Endothelial cell of umbilical vein (primary cell): ENCODE measurements around the gene APBA2. TPM values are rescaled to one million over a fixed set of nuclear protein-coding genes. Genes with fewer than 3 reads are reported as not detected.

Experiments
- BruUV-seq: library from RNA; stranded (reverse); fragments of 400-500 nt; replicated peaks from 2 replicates; lab custom pipeline; 2021; lab: Mats Ljungman, UMichigan
- CTCF ChIA-PET: fragments of 300-600, 350-600 bp; sonication (Branson Sonifier 250); formaldehyde crosslinking; loops from one replicate; lab custom pipeline; 2021; ENCODE audit warnings: antibody characterized with exemption, inconsistent platforms; lab: Charles Lee
- POLR2A ChIA-PET: fragments of 300-600, 350-600 bp; sonication (Branson Sonifier 250); formaldehyde crosslinking; loops from one replicate; lab custom pipeline; 2021; ENCODE audit warnings: antibody characterized with exemption, inconsistent platforms; lab: Charles Lee
- DNase-seq: peaks from one replicate; pipeline ENCODE4 v3.0.0-alpha.2; 2011; ENCODE audit warnings: low read depth, low spot score
- FAIRE-seq: peaks from 2 replicates; lab custom pipeline; 2011; peaks lifted over from hg19 to GRCh38; lab: Jason Lieb, UNC
- H2AFZ ChIP-seq: 2 replicates; pipeline ENCODE4 v1.6.0; 2012; ENCODE audit warnings: low read depth, low read length, control low read depth, inconsistent platforms
- H3K27ac ChIP-seq: 2 replicates; pipeline ENCODE4 v1.5.1; 2011; ENCODE audit warnings: low read depth, mild to moderate bottlenecking, control low read depth, low read length, moderate library complexity; ENCODE audit not compliant: insufficient read depth
- H3K27me3 ChIP-seq, 2 experiments: 2 replicates each; pipeline versions ENCODE4 v1.6.0 to v1.6.1; 2011; ENCODE audit warnings: low read length in 2 of 2, mixed read lengths in 1 of 2; ENCODE audit not compliant: control insufficient read depth in 2 of 2, insufficient read depth in 2 of 2
- H3K36me3 ChIP-seq, 2 experiments: 2 replicates in 1 of 2; 3 replicates in 1 of 2; pipeline ENCODE4 v1.5.1; 2011; ENCODE audit warnings: low read length in 2 of 2, mild to moderate bottlenecking in 1 of 2, moderate library complexity in 1 of 2; ENCODE audit not compliant: control insufficient read depth in 2 of 2, insufficient read depth in 2 of 2; ENCODE audit errors: extremely low read depth in 1 of 2
- H3K4me1 ChIP-seq: 3 replicates; pipeline ENCODE4 v1.5.1; 2011; ENCODE audit warnings: mild to moderate bottlenecking, low read length; ENCODE audit not compliant: control insufficient read depth, insufficient read depth; ENCODE audit errors: extremely low read depth
- H3K4me2 ChIP-seq: 2 replicates; pipeline ENCODE4 v1.6.1; 2011; ENCODE audit warnings: low read length, control low read depth, mixed read lengths; ENCODE audit not compliant: insufficient read depth
- H3K4me3 ChIP-seq, 3 experiments: fragments of 200-600 bp in 1 of 3; sonication (generic), shearing (Covaris generic) in 1 of 3; replicated peaks in 1 of 3; 2 replicates each; pipeline ENCODE4 v1.5.1; 2011 to 2016; ENCODE audit warnings: control low read depth in 3 of 3, low read length in 3 of 3, mild to moderate bottlenecking in 2 of 3, inconsistent platforms in 1 of 3, low read depth in 1 of 3, moderate library complexity in 1 of 3; ENCODE audit not compliant: insufficient read depth in 1 of 3
- H3K79me2 ChIP-seq: 2 replicates; pipeline ENCODE4 v1.6.0; 2012; ENCODE audit warnings: low read length, inconsistent platforms; ENCODE audit not compliant: control insufficient read depth, insufficient read depth
- H3K9ac ChIP-seq: replicated peaks from 2 replicates; pipeline ENCODE3; 2011; ENCODE audit warnings: low read length, control low read depth; ENCODE audit not compliant: insufficient read depth; ENCODE audit errors: extremely low read depth
- H3K9me1 ChIP-seq: replicated peaks from 3 replicates; pipeline ENCODE4 v1.6.0; 2011; ENCODE audit warnings: mild to moderate bottlenecking, low read length; ENCODE audit not compliant: control insufficient read depth, insufficient read depth; ENCODE audit errors: extremely low read depth
- H3K9me3 ChIP-seq: replicated peaks from 2 replicates; pipeline ENCODE4 v1.5.1; 2012; ENCODE audit warnings: low read length, inconsistent platforms; ENCODE audit not compliant: control insufficient read depth, insufficient read depth
- H4K20me1 ChIP-seq: replicated peaks from 2 replicates; pipeline ENCODE3; 2011; ENCODE audit warnings: mild to moderate bottlenecking, low read length; ENCODE audit not compliant: control insufficient read depth, insufficient read depth; ENCODE audit errors: extremely low read depth
- EZH2 ChIP-seq: IDR thresholded peaks from 2 replicates; pipeline ENCODE4 v1.6.1; 2012; ENCODE audit warnings: borderline replicate concordance, low read depth, mild to moderate bottlenecking, moderate library complexity, low read length, inconsistent platforms; ENCODE audit not compliant: severe bottlenecking
- FOS ChIP-seq: IDR thresholded peaks from 2 replicates; pipeline ENCODE4 v1.6.1; 2011; ENCODE audit warnings: mild to moderate bottlenecking, low read length, moderate library complexity, borderline replicate concordance; ENCODE audit not compliant: insufficient read depth
- GATA2 ChIP-seq: IDR thresholded peaks from 2 replicates; pipeline ENCODE4 v1.7.0; 2011; ENCODE audit warnings: low read depth, mild to moderate bottlenecking, moderate library complexity, mixed read lengths, low read length; ENCODE audit not compliant: insufficient read length, insufficient read depth
- JUN ChIP-seq: IDR thresholded peaks from 2 replicates; pipeline ENCODE4 v1.6.1; 2011; ENCODE audit warnings: borderline replicate concordance, low read depth; ENCODE audit not compliant: insufficient read length, insufficient read depth
- MYC ChIP-seq: IDR thresholded peaks from one replicate; pipeline ENCODE4 v1.6.1; 2011; ENCODE audit warnings: mild to moderate bottlenecking, low read depth, low read length
- POLR2A ChIP-seq: IDR thresholded peaks from 2 replicates; pipeline ENCODE4 v1.6.1; 2012; ENCODE audit warnings: low read depth, mild to moderate bottlenecking, control low read depth, low read length
- POLR2AphosphoS5 ChIP-seq: IDR thresholded peaks from 2 replicates; pipeline ENCODE4 v1.6.1; 2012; ENCODE audit warnings: low read depth, mild to moderate bottlenecking, control low read depth, low read length, moderate library complexity; ENCODE audit not compliant: insufficient read depth
- dilution Hi-C: fragments of 300-500 bp; cut with MboI; formaldehyde crosslinking; loops from one replicate; pipeline ENCODE4 v1.15.0; 2019; ENCODE audit warnings: low sequenced_read_pairs; ENCODE audit not compliant: extremely low pct_ligation_motif_present
- intact Hi-C: fragments of 100-400 bp; cut with micrococcal nuclease; formaldehyde crosslinking; loops from one replicate; pipeline ENCODE4 v1.10.0; 2022
- polyA plus RNA-seq, 4 experiments: library from polyadenylated mRNA; depleted of rRNA in 3 of 4; stranded (reverse) in 3 of 4; unstranded in 1 of 4; fragments of >200 nt; gene quantifications; 2 replicates each; pipeline versions ENCODE4 v1.2.1 to v1.2.3, GENCODE V29; 2011 to 2012; ENCODE audit warnings: missing spikeins in 1 of 4
- total RNA-seq: library from RNA; stranded (reverse); gene quantifications from 2 replicates; pipeline ENCODE4 v1.2.3, GENCODE V29; 2021
- TF ChIP-seq, protein P1 (sequence below): IDR thresholded peaks from 2 replicates; pipeline ENCODE4 v1.6.1; 2011; ENCODE audit not compliant: insufficient read depth, insufficient read length
- TF ChIP-seq, protein P2 (sequence below), 2 donors: IDR thresholded peaks; 1 replicate in 1 of 2; 2 replicates in 1 of 2; pipeline ENCODE4 v1.5.1; 2011; ENCODE audit warnings: low read length in 2 of 2, mild to moderate bottlenecking in 2 of 2, moderate library complexity in 2 of 2, control low read depth in 1 of 2, inconsistent platforms in 1 of 2, low read depth in 1 of 2; ENCODE audit not compliant: insufficient read depth in 1 of 2; ENCODE audit errors: extremely low read depth in 1 of 2

The APBA2 gene
- total and polyA plus RNA-seq, 2 donors (not counting 3 experiments of a cell fraction or from before 2014, with no cell fraction given) = 5.7 to 11.1 TPM

DNA sequence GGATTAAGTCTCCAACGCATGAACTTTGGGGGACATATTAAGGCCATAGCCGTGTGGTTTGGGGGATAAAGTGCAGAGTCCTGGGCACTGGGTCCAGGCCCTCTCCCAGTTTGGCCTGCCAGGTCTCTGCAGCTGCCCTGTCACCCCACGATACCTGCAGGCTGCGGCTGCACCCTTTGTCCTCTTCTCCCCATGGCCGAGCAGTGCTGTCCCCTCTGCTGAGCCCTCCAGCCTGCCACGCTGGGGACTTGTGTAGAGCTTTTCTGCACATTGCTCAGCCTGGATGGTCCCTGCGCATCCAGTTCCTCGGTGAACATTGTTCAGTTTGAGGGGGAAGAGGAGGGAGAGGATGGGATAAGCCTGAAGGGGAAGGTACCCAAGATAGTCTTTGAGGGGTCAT lies 167.2 kb downstream of the APBA2 start:
- H3K9me3 ChIP-seq = no peaks in the 10 kb centered on the region
- H2AFZ ChIP-seq = no peak overlapping the region
- no peak overlapping the region for H3K4me3 ChIP-seq
- no peaks in the 10 kb centered on the region for H3K27me3 ChIP-seq
- TF ChIP-seq, protein P1, sequence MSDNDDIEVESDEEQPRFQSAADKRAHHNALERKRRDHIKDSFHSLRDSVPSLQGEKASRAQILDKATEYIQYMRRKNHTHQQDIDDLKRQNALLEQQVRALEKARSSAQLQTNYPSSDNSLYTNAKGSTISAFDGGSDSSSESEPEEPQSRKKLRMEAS = no peak
- TF ChIP-seq FOS = no peak
- TF ChIP-seq GATA2 = no peak
- TF ChIP-seq EZH2 = no peak
- no peak for TF ChIP-seq POLR2AphosphoS5
- TF ChIP-seq POLR2A = no peak
- no peak for TF ChIP-seq MYC
- TF ChIP-seq, protein P2, sequence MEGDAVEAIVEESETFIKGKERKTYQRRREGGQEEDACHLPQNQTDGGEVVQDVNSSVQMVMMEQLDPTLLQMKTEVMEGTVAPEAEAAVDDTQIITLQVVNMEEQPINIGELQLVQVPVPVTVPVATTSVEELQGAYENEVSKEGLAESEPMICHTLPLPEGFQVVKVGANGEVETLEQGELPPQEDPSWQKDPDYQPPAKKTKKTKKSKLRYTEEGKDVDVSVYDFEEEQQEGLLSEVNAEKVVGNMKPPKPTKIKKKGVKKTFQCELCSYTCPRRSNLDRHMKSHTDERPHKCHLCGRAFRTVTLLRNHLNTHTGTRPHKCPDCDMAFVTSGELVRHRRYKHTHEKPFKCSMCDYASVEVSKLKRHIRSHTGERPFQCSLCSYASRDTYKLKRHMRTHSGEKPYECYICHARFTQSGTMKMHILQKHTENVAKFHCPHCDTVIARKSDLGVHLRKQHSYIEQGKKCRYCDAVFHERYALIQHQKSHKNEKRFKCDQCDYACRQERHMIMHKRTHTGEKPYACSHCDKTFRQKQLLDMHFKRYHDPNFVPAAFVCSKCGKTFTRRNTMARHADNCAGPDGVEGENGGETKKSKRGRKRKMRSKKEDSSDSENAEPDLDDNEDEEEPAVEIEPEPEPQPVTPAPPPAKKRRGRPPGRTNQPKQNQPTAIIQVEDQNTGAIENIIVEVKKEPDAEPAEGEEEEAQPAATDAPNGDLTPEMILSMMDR (IDR thresholded peaks at IDR 0.05; ENCODE audit: extremely low read depth in 1 of 2, insufficient read depth in 1 of 2, low read depth in 1 of 2, low read length in 2 of 2) = no peak
- TF ChIP-seq JUN = no peak
- intact Hi-C loops (no loop called here), dilution Hi-C loops (no loop called here)
- DNase-seq = no peak
- no TSS peak for BruUV-seq
- no peak for FAIRE-seq
- H3K79me2 ChIP-seq = no peaks in the 10 kb centered on the region
- no peak overlapping the region for H3K27ac ChIP-seq
- POLR2A ChIA-PET = no interaction called here
- no peaks in the 10 kb centered on the region for H4K20me1 ChIP-seq
- no peak overlapping the region for H3K9ac ChIP-seq
- H3K9me1 ChIP-seq = no peaks in the 10 kb centered on the region
- no peak overlapping the region for H3K4me2 ChIP-seq
- no peaks in the 10 kb centered on the region for H3K36me3 ChIP-seq
- no peaks in the 10 kb centered on the region for H3K4me1 ChIP-seq
- CTCF ChIA-PET = no interaction called here
